Muscle of back (tissue), 13 donors: ENCODE measurements around the gene ADCY2. TPM values are rescaled to one million over a fixed set of nuclear protein-coding genes. Genes with fewer than 3 reads are reported as not detected.

Source experiments
- DNase-seq, 3 donors: peaks; one replicate each; pipeline versions ENCODE4 v3.0.0 to v3.0.0-alpha.2; 2013
- long read RNA-seq, 9 donors: transcript quantifications; one replicate each; lab custom pipeline, GENCODE V29; 2026
- polyA plus RNA-seq, 10 donors: library from polyadenylated mRNA; unstranded; fragments of 120-200 nt; gene quantifications; one replicate each; pipeline ENCODE4 v1.2.1, GENCODE V29; 2013; ENCODE audit not compliant: insufficient read length in 10 of 10

The ADCY2 gene
- polyA plus RNA-seq: 10 to 100 TPM; 18.4 to 48.7 (median 38.6) TPM
- long read RNA-seq, donor 1, full-length matches to known transcripts: 3 of 3 reads
- long read RNA-seq, donor 1, partial matches to known transcripts: 0 of 3 reads
- long read RNA-seq, donor 1, other reads (novel, unspliced or antisense): 0 of 3 reads
- long read RNA-seq, donor 2, full-length matches to known transcripts: 1 of 7 reads
- long read RNA-seq, donor 2, partial matches to known transcripts: 6 of 7 reads
- long read RNA-seq, donor 2, other reads (novel, unspliced or antisense): 0 of 7 reads
- long read RNA-seq, donor 3: 0 reads
- long read RNA-seq, donor 4: 0 reads
- long read RNA-seq, donor 5: 0 reads
- long read RNA-seq, donor 6, full-length matches to known transcripts: 4 of 4 reads
- long read RNA-seq, donor 6, partial matches to known transcripts: 0 of 4 reads
- long read RNA-seq, donor 6, other reads (novel, unspliced or antisense): 0 of 4 reads
- long read RNA-seq, donor 7, full-length matches to known transcripts: 1 of 1 reads
- long read RNA-seq, donor 7, partial matches to known transcripts: 0 of 1 reads
- long read RNA-seq, donor 7, other reads (novel, unspliced or antisense): 0 of 1 reads
- long read RNA-seq, donor 8: 0 reads
- long read RNA-seq, donor 9: 0 reads

DNA sequence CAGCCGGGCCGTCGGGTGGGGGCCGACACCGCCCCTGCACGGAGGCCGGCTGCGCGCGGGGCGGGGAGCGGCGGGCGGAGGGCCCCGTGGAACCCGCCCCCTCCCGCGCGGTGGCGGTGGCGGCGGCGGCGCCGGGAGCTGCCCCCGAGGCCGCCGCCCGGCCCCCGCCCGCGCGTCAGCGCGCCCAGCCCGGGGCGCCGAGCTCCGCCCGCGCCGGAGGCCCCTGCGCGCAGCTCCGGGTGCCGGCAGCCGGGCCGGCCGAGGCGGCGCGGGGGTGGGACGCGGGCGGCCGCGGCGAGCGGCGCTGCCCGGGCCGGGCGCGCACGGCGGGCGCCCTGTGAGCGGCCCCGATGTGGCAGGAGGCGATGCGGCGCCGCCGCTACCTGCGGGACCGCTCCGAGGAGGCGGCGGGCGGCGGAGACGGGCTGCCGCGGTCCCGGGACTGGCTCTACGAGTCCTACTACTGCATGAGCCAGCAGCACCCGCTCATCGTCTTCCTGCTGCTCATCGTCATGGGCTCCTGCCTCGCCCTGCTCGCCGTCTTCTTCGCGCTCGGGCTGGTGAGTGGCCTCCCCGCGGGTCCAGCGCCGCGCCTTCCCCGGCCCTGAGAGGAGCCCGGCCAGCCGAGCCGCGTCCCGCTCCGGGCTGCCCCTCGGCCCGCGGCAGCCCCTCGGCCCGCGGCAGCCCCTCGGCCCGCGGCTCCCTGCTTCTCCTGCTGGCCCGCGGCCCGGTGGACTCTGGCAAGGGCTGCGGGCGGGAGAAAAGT, at the start of gene ADCY2:
TSS of gene ADCY2 (plus strand) at position 192 of the 766 bp plus-strand sequence. CDS start at position 351, 159 bp downstream.
- peak in 1 of 3 donors; percentile 52 for DNase-seq

- DNase-seq: no peak
Observed at GRCh38 chr5:7347377-7347776, 48.6 kb upstream of the ADCY2 start.

- no peak for DNase-seq
Observed at GRCh38 chr5:7348168-7348854, 47.6 kb upstream of the ADCY2 start.

DNA sequence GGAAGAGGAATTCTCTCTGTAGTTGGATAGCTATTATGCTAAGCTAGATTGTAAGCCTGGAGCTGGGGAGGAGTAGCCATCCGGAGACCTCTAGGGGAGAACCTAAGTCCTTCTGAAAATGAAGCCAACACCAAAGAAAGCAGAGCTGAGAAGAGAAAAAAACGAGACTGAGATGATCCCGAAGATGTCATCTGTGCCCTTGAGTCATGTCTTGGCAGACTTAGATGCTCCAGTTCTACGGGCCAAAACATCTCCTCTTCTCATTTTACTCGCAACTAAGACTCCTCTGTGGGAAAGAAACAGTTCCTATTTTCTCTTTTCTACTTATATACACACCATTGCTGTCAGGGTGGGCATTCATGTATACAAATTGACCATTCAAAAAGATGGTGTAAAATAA, 34.3 kb upstream of the ADCY2 start:
- no peak for DNase-seq

GRCh38 chr5:7363067-7363677, 32.8 kb upstream of the ADCY2 start:
- DNase-seq: no peak

DNA sequence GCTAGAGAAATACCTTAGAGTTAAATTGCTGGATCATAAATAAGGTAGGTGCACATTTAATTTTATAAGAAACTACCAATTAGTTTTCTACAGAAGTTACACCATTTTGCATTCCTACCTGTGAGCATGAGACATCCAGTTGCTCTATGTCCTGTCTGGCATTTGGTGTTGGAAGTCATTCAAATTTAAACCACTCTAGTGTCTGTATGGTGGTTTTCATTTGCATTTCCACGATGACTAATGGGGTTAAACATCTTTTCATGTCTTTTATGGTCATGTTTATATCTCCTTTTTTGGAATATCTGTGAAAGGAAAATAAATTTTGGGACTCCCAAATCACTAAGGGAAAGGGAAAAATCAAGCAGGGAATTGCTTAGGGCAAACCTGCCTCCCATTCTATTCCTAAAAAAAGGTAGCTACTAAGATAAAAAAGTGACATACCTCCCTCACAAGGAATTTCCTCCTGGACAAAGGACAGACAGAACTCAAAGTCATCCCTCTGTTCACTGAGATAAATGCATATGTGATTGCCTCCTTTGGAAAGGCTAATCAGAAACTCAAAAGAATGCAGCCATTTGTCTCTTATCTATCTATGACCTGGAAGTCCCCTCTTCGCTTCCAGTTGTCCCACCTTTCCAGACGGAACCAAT, 31.6 kb upstream of the ADCY2 start:
- no peak for DNase-seq

DNA sequence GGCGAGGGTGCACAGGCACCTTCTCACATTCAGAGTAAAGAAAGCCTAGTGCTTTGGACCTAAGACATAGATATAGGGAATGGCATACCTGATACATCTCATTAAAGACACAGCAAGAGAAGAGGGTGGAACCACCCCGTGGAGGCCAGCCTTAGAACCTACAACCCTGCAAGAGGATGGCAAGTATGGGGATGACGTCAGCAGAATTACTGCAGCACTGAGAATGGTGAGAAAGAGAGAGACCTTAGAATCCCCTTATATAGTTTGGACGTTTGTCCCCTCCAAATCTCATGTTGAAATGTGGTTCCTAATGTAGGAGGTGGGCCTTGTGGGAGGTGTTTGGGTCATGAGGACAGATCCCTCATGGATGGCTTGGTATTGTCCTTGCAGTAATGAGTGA, 28.2 kb upstream of the ADCY2 start:
- DNase-seq: no peak

DNA sequence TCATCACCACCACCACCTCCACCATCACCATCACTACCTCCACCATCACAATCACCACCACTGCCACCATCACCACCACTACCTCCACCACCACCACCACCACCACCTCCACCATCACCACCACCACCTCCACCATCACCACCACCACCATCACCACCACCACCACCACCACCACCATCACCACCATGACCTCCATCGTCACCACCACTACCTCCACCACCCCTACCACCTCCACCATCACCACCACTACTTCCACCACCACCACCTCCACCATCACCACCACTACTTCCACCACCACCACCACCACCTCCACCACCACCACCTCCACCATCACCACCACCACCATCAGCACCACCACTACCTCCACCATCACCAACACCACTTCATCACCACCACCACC, 23.5 kb upstream of the ADCY2 start:
- no peak for DNase-seq

DNA sequence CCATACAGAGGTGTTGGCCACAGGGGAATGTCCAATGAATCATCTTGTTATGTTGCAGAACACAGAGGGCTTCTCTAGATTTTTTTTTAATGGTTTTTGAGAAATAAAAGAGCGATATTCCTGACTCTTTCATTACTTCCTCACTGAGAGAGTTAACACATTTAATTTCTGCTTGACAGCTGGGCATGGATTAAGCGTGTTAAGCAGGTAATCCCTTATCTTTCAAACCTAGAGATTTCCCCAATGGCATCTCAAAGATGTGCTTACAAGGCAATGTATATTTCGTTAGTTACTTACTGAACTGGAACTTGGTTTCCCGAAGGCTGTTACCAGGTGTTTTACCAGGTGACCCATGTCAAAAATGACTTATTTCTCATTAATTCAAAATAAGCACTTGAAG, 21.8 kb upstream of the ADCY2 start:
- no peak for DNase-seq

- DNase-seq: no peak
Observed at GRCh38 chr5:7375457-7375856, 20.5 kb upstream of the ADCY2 start.

GRCh38 chr5:7376871-7377270, 19.1 kb upstream of the ADCY2 start:
- DNase-seq: no peak

DNA sequence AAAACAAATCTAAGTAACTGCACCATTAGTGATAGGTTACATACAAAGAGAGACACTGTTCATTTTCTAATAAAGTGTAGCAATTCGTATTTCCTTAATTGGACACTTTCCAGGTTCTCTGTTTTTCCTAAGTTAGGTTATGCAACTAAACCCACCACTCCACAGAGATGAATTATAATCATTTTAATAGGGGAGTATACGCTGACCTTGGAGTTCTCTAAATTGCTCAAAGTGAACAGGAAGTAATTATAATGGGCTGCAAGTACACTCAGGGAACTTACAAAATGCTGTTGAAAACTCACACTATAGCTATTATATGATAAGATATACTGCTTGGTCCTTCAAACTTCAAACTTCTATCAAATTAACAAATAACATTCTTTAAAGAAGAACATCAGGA, 18.2 kb upstream of the ADCY2 start:
- no peak for DNase-seq

DNA sequence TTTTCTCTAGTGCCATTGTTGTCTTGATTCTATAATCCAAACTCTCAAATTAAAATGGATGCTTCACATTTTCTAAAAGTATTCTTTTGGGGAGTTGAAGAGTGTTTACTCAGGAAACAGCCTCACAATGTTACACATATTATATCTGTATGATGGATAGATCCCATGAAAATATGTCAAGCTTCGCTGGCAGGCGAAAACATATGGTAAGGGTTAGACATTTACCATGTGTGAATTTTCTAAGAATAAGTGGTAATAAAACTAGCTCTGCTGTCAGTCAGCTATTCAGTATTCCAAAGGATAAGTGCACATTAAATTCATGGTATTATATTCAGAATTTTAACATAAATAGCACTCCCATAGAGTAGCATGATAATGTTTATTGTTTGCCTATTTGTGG, 13.3 kb upstream of the ADCY2 start:
- DNase-seq: no peak

GRCh38 chr5:7385681-7386080, 10.3 kb upstream of the ADCY2 start:
- DNase-seq: no peak

DNA sequence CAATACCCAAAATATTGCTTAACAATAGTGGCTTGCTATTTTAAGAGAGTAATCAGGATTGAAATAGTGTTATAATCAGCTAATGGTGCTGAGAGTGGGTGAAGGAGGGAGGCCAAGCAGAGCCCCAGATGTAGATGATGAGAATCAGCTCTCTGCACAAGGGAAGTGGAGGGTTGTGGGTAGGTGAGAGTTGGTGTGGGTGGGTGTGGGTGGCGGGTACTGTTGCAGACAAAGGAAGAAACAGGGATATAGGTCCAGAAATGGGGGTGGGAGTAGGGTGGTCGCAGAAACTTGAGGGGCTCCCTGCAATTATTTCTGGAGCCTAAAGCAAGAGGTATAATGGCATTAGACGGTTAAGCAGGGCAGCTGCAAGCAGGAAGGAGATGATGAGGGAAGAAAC, 7.4 kb upstream of the ADCY2 start:
- DNase-seq: no peak

- no peak for DNase-seq
Observed at GRCh38 chr5:7391215-7391614, 4.7 kb upstream of the ADCY2 start.

DNA sequence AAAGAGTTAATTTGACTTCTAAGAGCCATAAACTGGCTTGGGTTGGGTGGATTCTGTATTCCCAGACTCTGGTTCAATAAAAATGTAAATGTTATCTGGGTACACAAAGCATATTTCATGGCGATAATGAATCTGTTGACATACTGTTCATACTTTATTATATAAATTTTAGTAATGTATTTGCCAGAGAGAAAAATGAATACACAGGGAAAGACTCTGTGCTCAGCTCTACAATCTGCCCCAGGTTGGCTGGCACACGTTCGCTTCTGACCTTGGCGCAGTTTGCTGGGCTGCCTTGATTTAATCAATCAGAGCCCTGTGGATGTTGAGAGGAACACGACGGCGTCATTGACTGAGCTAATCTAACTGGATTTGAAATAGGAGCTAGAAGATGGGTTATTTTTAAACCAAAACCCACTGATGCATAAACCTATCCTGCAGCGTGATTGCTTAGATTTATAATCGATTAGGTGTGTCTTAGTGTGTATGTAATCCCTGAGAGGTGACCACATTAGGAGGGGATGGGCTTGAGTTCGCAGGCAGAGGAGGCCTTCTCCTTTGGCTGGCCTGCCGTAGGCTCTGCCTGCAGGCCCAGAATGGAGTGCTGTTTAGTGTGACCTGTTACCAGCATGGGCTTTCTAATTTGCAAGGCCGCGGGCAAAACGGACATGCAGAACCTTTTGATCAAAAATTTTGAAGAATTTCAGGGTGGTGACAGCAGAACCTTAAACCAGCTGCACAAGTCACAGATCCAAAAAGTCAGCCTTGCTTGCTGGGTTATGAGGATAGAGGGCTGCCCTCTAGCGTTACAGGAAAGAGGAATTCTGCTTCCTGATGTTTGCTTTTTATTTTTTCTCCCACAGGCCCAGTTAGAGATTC, 3.9 kb upstream of the ADCY2 start:
- DNase-seq: peak in 1 of 3 donors; percentile 61

GRCh38 chr5:7392693-7393024, 3.3 kb upstream of the ADCY2 start:
- no peak for DNase-seq

DNA sequence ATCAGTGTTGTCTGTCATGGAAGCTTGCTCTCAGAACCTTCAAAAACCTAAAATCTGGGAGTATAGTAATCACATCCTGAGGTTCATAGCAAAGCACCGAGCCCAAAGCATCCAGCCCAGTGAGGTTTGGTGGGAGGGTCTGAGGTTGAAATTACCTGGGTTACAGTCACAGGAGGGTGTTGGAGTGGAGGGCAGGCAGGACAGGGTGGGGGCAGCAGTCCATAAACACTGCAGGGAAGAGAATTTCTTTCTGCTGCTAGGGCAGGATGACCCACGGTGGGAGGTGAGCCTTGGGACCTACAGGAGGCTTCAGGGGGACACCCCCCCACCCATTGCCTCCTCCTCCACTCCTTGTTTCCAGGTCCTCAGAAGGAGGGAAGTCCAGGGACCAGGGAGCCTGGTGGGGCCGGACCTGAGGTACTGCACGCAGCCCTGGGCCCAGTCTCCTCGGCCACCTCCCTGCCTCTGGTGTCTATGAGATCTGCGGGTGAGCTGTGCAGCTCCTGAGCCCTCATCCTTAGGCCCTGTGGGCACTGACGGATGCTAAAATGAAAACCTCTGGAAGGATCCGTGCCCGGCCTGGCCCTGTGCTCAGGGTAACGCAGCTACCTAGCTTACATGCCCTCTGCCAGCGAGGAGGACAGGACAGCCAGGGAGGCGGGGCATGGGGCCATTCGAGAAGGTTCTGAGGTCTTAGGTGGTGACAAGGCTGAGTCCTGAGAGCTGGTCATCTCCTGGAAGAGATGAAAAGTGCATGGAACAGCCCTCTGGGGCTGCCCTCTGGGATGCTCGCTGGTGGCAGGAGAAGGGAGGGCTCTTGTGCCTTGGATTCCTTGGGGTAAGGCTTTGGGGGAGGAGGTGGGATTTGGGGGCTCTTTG, 1.8 kb upstream of the ADCY2 start:
- no peak for DNase-seq
